IMR-90 (cell line): ENCODE data around the gene ZNF362.

Source experiments
- MXI1 ChIP-seq: IDR thresholded peaks from 2 replicates; pipeline ENCODE4 v1.6.1; 2012; ENCODE audit warnings: low read depth, mild to moderate bottlenecking, low read length, moderate library complexity, borderline replicate concordance
- POLR2A ChIP-seq: IDR thresholded peaks from 2 replicates; pipeline ENCODE4 v1.6.1; 2012; ENCODE audit warnings: mild to moderate bottlenecking, low read depth, low read length
- RAD21 ChIP-seq: IDR thresholded peaks from 2 replicates; pipeline ENCODE4 v1.6.1; 2012; ENCODE audit warnings: low read length, improper control_type of control experiment
- TF ChIP-seq, protein P1 (sequence below): conservative IDR thresholded peaks from 2 replicates; pipeline ENCODE4 v1.5.1; 2012; ENCODE audit warnings: mild to moderate bottlenecking, low read depth, low read length, improper control_type of control experiment

DNA sequence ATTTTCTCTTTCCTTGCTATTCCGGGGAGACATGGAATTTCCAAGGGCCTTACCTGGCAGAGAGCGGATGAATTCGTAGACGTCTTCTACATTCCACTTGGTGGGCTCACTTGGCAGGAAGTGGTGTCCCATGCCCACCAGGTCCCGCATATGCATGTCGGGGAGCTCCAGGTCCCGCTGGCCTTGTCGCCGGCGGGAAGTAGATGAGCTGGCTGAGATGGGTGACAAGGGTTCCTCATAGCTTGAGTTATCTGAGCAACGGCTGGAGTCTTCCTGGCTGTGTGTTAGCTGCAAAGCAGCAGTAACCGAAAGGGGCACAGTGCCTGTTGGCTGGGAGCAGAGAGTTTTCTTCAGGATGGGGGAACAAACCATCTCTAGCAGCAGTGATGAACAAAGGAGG is 72.5 kb downstream of the ZNF362 start:
- TF ChIP-seq, protein P1, sequence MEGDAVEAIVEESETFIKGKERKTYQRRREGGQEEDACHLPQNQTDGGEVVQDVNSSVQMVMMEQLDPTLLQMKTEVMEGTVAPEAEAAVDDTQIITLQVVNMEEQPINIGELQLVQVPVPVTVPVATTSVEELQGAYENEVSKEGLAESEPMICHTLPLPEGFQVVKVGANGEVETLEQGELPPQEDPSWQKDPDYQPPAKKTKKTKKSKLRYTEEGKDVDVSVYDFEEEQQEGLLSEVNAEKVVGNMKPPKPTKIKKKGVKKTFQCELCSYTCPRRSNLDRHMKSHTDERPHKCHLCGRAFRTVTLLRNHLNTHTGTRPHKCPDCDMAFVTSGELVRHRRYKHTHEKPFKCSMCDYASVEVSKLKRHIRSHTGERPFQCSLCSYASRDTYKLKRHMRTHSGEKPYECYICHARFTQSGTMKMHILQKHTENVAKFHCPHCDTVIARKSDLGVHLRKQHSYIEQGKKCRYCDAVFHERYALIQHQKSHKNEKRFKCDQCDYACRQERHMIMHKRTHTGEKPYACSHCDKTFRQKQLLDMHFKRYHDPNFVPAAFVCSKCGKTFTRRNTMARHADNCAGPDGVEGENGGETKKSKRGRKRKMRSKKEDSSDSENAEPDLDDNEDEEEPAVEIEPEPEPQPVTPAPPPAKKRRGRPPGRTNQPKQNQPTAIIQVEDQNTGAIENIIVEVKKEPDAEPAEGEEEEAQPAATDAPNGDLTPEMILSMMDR, result no peak
- no peak for TF ChIP-seq RAD21
- TF ChIP-seq POLR2A, result no peak
- TF ChIP-seq MXI1, result no peak
